GM04503 (cell line): Measurements from ENCODE around the gene NEUROG1.
"Not testable (repeated sequence)": the region's sequence is repeated elsewhere in the genome, so short reads cannot be mapped to it uniquely, and the experiment has no call there.

Experiments used
- DNase-seq: peaks from one replicate; pipeline ENCODE4 v3.0.0-alpha.2; 2012; ENCODE audit warnings: low read depth

The NEUROG1 gene

GRCh38 chr5:135537271-135537670 lies 1.5 kb upstream of the NEUROG1 start:
- no peak for DNase-seq

- DNase-seq, result no peak
These were observed 344 bp downstream of the NEUROG1 start for GRCh38 chr5:135535420-135535819.

GRCh38 chr5:135534609-135535419 lies 950 bp downstream of the NEUROG1 start:
- no peak for DNase-seq

- no peak for DNase-seq
These were observed 2.0 kb downstream of the NEUROG1 start for GRCh38 chr5:135533794-135534193.

- DNase-seq, result no peak
These were observed 2.4 kb downstream of the NEUROG1 start for GRCh38 chr5:135533334-135533733.

GRCh38 chr5:135529576-135529975 lies 6.2 kb downstream of the NEUROG1 start:
- not testable (repeated sequence) for DNase-seq

- no peak for DNase-seq
These were observed 8.8 kb downstream of the NEUROG1 start for GRCh38 chr5:135526924-135527323.

GRCh38 chr5:135521964-135522363 lies 13.8 kb downstream of the NEUROG1 start:
- no peak for DNase-seq

GRCh38 chr5:135517631-135518030 lies 18.1 kb downstream of the NEUROG1 start:
- no peak for DNase-seq

- no peak for DNase-seq
These were observed 21.6 kb downstream of the NEUROG1 start for GRCh38 chr5:135514116-135514515.

GRCh38 chr5:135511761-135512575 lies 23.8 kb downstream of the NEUROG1 start:
- DNase-seq, result no peak

GRCh38 chr5:135509995-135510394 lies 25.8 kb downstream of the NEUROG1 start:
- DNase-seq, result no peak

- no peak for DNase-seq
These were observed 27.2 kb downstream of the NEUROG1 start for GRCh38 chr5:135508496-135509005.

GRCh38 chr5:135505973-135506372 lies 29.8 kb downstream of the NEUROG1 start:
- DNase-seq, result no peak

GRCh38 chr5:135504376-135504775 lies 31.4 kb downstream of the NEUROG1 start:
- no peak for DNase-seq

- DNase-seq, result no peak
These were observed 31.9 kb downstream of the NEUROG1 start for GRCh38 chr5:135503871-135504270.

GRCh38 chr5:135502836-135503520 lies 32.8 kb downstream of the NEUROG1 start:
- DNase-seq, result no peak

GRCh38 chr5:135501965-135502364 lies 33.8 kb downstream of the NEUROG1 start:
- DNase-seq, result no peak

GRCh38 chr5:135498637-135498995 lies 37.1 kb downstream of the NEUROG1 start:
- DNase-seq, result no peak

- DNase-seq, result no peak
These were observed 37.7 kb downstream of the NEUROG1 start for GRCh38 chr5:135497971-135498636.

GRCh38 chr5:135495531-135495930 lies 40.2 kb downstream of the NEUROG1 start:
- DNase-seq, result not testable (repeated sequence)

GRCh38 chr5:135494196-135494595 lies 41.6 kb downstream of the NEUROG1 start:
- DNase-seq, result no peak
